H1 (cell line): ENCODE measurements around the gene SPOP. TPM values are rescaled to one million over a fixed set of nuclear protein-coding genes. Genes with fewer than 3 reads are reported as not detected.

Experiments used
- ATF2 ChIP-seq: IDR thresholded peaks from 2 replicates; pipeline ENCODE4 v1.6.1; 2012; ENCODE audit warnings: low read length, inconsistent platforms
- EGR1 ChIP-seq: IDR thresholded peaks from 2 replicates; pipeline ENCODE4 v1.6.1; 2011; ENCODE audit warnings: low read depth, low read length, borderline replicate concordance
- JUN ChIP-seq: IDR thresholded peaks from 2 replicates; pipeline ENCODE4 v1.6.1; 2011; ENCODE audit warnings: low read depth, mild to moderate bottlenecking, improper control_type of control experiment, low read length
- JUND ChIP-seq: IDR thresholded peaks from 2 replicates; pipeline ENCODE4 v1.6.1; 2011; ENCODE audit warnings: mild to moderate bottlenecking, improper control_type of control experiment, low read length
- KDM5A ChIP-seq: fragments of 200-600 bp; IDR thresholded peaks from 2 replicates; pipeline ENCODE4 v1.7.1; 2012; ENCODE audit warnings: mild to moderate bottlenecking, low read length, inconsistent platforms, mixed read lengths
- MAFK ChIP-seq: IDR thresholded peaks from 2 replicates; pipeline ENCODE4 v1.6.1; 2012; ENCODE audit warnings: low read depth, mild to moderate bottlenecking, improper control_type of control experiment, low read length
- SRF ChIP-seq: IDR thresholded peaks from 2 replicates; pipeline ENCODE4 v1.6.1; 2011; ENCODE audit warnings: mild to moderate bottlenecking, low read depth, low read length, moderate library complexity
- TAF7 ChIP-seq: optimal IDR thresholded peaks from 2 replicates; pipeline ENCODE3; 2011; ENCODE audit warnings: low read depth, mild to moderate bottlenecking, inconsistent platforms, low read length, moderate library complexity, borderline replicate concordance
- TEAD4 ChIP-seq: IDR thresholded peaks from 2 replicates; pipeline ENCODE4 v1.6.1; 2012; ENCODE audit warnings: low read depth, low read length, inconsistent platforms, mixed read lengths
- polyA plus RNA-seq, 7 experiments: library from polyadenylated mRNA; depleted of rRNA in 3 of 7; stranded (reverse) in 5 of 7; unstranded in 2 of 7; fragments of >200 nt in 5 of 7; fragments of 200-250 nt in 2 of 7; gene quantifications; 1 replicate in 5 of 7; 2 replicates in 1 of 7; 4 replicates in 1 of 7; pipeline versions ENCODE4 v1.2.1 to v1.2.3, GENCODE V29; 2011 to 2013; ENCODE audit warnings: missing spikeins in 2 of 7, mixed read lengths in 2 of 7
- total RNA-seq: library from RNA; stranded (reverse); fragmentation: NEBNext Ultra II Directional; extraction: Animal tissue kit (Norgen Biotek cat#: 25700); gene quantifications from 2 replicates; pipeline ENCODE4 v1.2.1, GENCODE V29; 2021

The SPOP gene
- total and polyA plus RNA-seq, 2 of the 8 experiments (the other 6 are each of a cell fraction or from before 2014, with no cell fraction given) = 13.3 to 25.6 TPM

GRCh38 chr17:49715216-49715615 lies 37.3 kb upstream of the SPOP start (continued):
- TF ChIP-seq ATF2 (no peak), TEAD4 (no peak), KDM5A (no peak), TAF7 (no peak), EGR1 (no peak), SRF (no peak), JUND (no peak), MAFK (no peak), JUN (no peak)
